Activated T-helper 2 cell treated with anti-CD3 and anti-CD28 coated beads, Interferon-gamma antibody, Interleukin-2, Interleukin-4, amounts not matched to agents 10 μg/mL and 5 μg/mL and 100 μg/mL, durations not matched to agents 14 hours and 24 hours and 36 hours (primary cell): ENCODE measurements around the gene MGAT4B. TPM values are rescaled to one million over a fixed set of nuclear protein-coding genes. Genes with fewer than 3 reads are reported as not detected.
"Not testable (repeated sequence)": the region's sequence is repeated elsewhere in the genome, so short reads cannot be mapped to it uniquely, and the experiment has no call there.

Experiments
- DNase-seq: peaks from one replicate; pipeline ENCODE4 v3.0.0; 2021; ENCODE audit warnings: low spot score
- H3K27ac Mint-ChIP-seq: one replicate; pipeline ENCODE4 v1.8.0; 2021; ENCODE audit warnings: mixed read lengths
- H3K27me3 Mint-ChIP-seq: one replicate; pipeline ENCODE4 v1.8.0; 2021; ENCODE audit warnings: low read depth, mixed read lengths
- H3K36me3 Mint-ChIP-seq: one replicate; pipeline ENCODE4 v1.8.0; 2021; ENCODE audit warnings: low read depth, mixed read lengths
- H3K4me1 Mint-ChIP-seq: one replicate; pipeline ENCODE4 v1.8.0; 2021; ENCODE audit warnings: low read depth, mixed read lengths
- H3K4me3 Mint-ChIP-seq: one replicate; pipeline ENCODE4 v1.8.0; 2021; ENCODE audit warnings: low read depth, mild to moderate bottlenecking, moderate library complexity, mixed read lengths
- H3K9me3 Mint-ChIP-seq: one replicate; pipeline ENCODE4 v1.8.0; 2021; ENCODE audit warnings: mixed read lengths
- intact Hi-C: fragments of 100-400 bp; cut with micrococcal nuclease; formaldehyde crosslinking; loops from one replicate; pipeline ENCODE4 v1.15.1; 2023
- total RNA-seq: library from RNA; stranded (reverse); gene quantifications from 2 replicates; pipeline ENCODE4 v1.2.3, GENCODE V29; 2022

MGAT4B gene
- total RNA-seq, 1 donor from 2014 or later, result 135 TPM

DNA sequence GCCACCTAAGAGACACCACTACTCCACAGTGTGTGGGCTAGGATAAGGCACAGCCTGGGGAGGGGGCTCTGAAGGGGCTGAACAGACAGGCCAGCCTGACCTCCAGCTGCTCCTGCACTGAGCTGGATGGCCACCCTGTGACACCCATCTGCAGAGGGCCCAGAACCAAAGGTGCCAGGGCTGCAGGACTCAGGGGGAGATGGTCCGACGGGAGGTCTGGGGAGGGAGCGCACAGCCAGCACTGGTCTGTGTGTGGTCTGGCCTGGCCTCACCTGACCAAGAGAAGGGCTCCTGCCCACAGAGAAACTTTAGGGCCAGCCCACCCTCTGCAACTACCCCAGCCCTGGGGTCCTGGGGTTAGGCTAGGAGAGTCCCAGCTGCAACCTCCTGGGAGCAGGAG lies 12.1 kb downstream of the MGAT4B start:
- Mint-ChIP-seq H3K4me1 (peaks cover 9% of the 10 kb centered on the region), H3K9me3 (no peaks in the 10 kb centered on the region), H3K4me3 (peak overlapping the region; percentile 58), H3K36me3 (peaks cover 16% of the 10 kb centered on the region), H3K27me3 (no peaks in the 10 kb centered on the region), H3K27ac (no peak overlapping the region)
- no peak for DNase-seq
- intact Hi-C loops, result no loop called here

DNA sequence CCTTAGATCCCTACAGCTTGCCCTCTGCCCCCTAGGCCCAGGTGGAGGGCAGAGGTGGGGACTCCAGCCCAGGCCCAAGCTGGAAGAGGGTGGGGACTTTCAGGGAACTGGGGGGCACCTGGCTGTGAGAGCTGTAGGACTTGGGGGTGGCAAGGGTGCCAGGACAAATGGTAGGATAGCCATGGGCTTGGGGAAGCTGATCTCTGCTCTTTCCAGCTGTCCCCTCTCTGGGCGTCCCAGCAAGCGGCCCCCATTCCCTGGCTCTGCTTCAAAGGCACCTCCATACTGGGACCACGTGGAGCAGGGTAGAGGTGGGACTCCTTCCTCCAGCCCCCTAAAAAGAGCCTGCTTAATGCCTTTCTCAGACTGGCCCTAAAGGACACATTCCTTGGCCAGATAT lies 12.5 kb downstream of the MGAT4B start:
- intact Hi-C loops, result no loop called here
- peak overlapping the region; percentile 58 for H3K4me3 Mint-ChIP-seq
- no peak overlapping the region for H3K27ac Mint-ChIP-seq
- peaks cover 12% of the 10 kb centered on the region for H3K36me3 Mint-ChIP-seq
- H3K9me3 Mint-ChIP-seq, result no peaks in the 10 kb centered on the region
- no peak for DNase-seq
- H3K27me3 Mint-ChIP-seq, result no peaks in the 10 kb centered on the region
- peaks cover 9% of the 10 kb centered on the region for H3K4me1 Mint-ChIP-seq

DNA sequence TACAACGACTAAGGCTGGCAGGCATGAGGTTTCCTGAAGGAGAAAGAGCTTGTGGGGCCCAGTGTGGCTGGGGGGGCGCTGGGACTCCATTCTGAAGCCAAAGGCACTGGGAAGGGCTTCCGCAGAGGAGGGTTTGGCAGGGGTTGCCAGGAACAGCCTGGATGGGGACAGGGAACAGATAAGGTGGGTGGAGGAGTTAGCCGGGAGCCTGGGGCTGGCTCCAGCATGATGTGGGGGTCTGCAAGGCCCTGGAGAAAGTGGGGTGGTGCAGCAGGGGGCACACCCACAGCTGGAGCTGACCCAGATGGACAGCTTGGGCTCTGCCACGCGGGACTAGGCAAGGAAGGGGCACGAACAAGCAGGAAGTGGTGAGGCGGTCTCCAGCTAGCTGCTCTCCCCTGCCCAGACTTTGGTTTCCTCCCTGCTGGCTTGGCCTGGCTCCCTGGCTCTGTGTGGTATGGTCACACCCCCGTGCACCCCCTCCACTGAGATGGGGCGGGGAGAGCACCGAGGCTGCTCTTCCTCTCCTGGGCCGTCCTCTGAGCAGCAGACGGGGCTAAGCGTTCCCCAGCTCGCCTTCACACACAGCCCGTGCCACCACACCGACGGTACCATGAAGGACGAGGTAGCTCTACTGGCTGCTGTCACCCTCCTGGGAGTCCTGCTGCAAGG lies 13.1 kb downstream of the MGAT4B start, which contains the start of gene LTC4S:
LTC4S (plus strand) TSS at position 519 of the 672 bp plus-strand sequence; CDS start at position 614, 95 bp downstream.
- no peak for DNase-seq
- Mint-ChIP-seq H3K27ac (no peak within 1 kb of the TSS), H3K4me1 (peaks cover 9% of the 10 kb centered on the region), H3K4me3 (peak within 1 kb of the TSS; percentile 58), H3K36me3 (peaks cover 9% of the 10 kb centered on the region), H3K9me3 (no peaks in the 10 kb centered on the region), H3K27me3 (no peaks in the 10 kb centered on the region)
- intact Hi-C loops, result no loop called here

DNA sequence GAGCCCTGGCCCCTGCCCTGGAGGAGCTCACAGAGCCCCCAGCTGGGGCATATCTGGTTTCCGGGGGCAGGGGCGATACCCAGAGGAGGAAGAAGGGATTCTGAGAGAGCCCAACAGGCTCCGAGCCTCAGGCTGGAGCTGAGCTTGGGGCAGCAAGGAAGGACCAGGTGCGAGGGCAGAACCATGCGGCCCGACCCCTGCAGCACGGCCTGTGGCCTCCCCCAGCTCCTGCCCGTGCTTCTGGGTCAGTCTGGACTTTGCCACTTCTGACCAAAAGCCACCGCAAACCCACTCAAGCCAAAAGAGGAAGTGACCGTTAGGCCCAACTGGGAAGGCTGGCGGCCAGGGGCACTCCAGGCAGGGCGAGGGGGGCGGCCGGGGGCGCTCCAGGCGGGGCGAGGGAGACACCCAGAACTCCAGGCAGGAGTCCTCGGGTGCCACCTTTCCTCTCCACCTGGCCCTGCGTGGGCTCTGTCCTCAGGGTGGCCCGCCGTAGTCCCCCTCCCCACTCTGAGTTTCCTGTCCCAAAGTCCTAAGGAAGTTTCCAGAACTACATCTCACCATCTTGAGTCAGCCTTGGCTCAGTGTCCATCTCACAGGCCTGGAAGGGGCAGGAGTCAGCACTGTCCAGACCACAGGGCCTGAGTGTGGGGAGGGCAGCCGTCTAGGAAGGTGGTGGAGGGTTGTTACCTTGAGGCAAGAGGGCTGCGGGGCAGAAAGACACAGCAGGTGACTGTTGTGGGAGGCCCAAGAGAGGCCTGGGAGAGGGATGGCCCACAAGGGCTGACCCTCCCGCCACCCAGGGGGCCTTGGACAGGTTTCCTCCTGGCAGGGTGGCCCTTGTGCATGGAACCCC lies 13.8 kb downstream of the MGAT4B start:
- DNase-seq, result no peak
- peaks cover 9% of the 10 kb centered on the region for H3K36me3 Mint-ChIP-seq
- H3K27me3 Mint-ChIP-seq, result no peaks in the 10 kb centered on the region
- H3K4me3 Mint-ChIP-seq, result no peak overlapping the region
- H3K9me3 Mint-ChIP-seq, result no peaks in the 10 kb centered on the region
- no peak overlapping the region for H3K27ac Mint-ChIP-seq
- H3K4me1 Mint-ChIP-seq, result peaks cover 9% of the 10 kb centered on the region
- intact Hi-C loops, result no loop called here

DNA sequence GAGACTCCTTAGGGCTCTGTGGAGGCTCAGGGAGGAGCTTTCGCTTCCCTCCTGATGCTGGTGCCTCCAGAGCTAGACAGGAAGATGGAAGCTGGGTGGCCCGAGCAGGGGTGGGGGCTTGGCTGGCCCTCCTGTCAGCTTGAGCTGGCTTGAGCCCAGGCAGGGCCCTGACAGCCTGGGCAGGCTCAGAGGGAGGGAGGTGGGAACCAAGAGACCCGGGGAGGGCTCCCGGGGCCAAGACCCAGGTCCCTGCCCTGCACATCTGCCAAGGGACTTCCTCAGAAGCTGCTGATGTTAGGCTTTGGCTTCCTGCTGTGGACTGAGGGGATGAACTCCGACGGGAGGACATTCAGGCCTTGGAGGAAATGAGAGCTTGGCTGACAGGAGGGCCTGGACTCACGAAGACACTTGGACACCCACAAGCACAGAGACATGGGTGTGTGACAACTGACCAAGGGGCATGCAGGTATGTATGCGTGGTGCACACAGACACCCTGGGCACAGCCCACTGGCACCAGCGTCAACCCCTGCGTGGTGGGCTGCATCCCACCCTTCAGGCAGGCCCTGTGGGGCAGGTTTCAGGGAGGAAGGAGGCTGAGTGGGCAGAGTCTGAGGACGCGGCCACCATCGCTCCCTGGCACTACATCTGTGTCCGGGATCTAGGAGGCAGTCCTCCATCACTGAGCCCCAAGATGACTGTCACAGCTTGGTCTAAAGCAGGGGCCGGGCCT lies 14.6 kb downstream of the MGAT4B start:
- no peak for DNase-seq
- Mint-ChIP-seq H3K4me1 (peaks cover 9% of the 10 kb centered on the region), H3K27ac (no peak overlapping the region), H3K27me3 (no peaks in the 10 kb centered on the region), H3K9me3 (no peaks in the 10 kb centered on the region), H3K4me3 (no peak overlapping the region), H3K36me3 (peaks cover 4% of the 10 kb centered on the region)
- intact Hi-C loops, result no loop called here

DNA sequence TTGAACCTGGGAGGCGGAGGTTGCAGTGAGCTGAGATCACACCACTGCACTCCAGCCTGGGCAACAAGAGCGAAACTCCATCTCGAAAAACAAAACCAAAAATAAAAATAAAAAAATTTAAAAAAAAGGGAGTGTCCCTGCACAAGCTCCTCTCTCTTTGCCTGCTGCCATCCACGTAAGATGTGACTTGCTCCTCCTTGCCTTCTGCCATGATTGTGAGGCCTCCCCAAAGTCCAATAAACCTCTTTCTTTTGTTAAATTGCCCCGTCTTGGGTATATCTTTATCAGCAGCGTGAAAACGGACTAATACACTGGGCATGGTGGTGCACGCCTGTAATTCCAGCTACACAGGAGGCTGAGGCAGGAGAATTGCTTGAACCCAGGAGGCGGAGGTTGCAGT lies 17.4 kb downstream of the MGAT4B start:
- DNase-seq, intact Hi-C loops, H3K36me3 Mint-ChIP-seq, H3K27me3 Mint-ChIP-seq, H3K4me1 Mint-ChIP-seq, H3K27ac Mint-ChIP-seq, H3K9me3 Mint-ChIP-seq, H3K4me3 Mint-ChIP-seq: not testable (repeated sequence)

DNA sequence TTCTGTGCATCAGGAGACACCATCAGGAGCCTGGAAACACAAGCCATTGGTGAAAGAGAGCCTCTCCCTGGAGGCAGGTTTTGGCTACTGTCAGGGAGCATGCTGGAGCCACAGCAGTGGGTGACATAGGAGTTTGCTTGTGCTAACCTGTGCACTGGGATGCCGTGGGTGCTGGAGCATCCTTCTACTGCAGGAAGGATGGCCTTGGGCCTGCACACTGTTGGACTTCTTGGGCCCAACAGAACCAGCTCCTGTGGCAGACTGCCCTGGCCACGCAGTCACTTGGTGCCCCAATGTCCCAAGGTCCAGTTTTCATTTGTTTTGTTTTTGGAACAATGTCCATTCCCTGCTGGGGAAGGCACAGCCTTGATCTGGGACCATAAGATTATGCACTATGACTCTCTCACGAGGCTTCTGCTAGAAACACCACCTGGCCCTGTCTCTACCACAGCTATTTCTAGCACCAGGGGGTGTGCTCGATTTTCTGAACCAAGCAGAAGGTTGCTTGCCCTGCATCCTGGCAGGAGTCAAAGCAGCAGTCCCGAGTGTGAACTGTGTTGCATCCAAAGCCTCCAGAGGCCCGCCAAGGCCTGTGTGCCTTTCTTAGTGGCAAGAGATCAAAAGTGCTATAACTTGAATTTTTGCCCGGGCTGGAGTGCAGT lies 18.3 kb downstream of the MGAT4B start:
- no peak overlapping the region for H3K27ac Mint-ChIP-seq
- intact Hi-C loops, result no loop called here
- no peaks in the 10 kb centered on the region for H3K27me3 Mint-ChIP-seq

DNA sequence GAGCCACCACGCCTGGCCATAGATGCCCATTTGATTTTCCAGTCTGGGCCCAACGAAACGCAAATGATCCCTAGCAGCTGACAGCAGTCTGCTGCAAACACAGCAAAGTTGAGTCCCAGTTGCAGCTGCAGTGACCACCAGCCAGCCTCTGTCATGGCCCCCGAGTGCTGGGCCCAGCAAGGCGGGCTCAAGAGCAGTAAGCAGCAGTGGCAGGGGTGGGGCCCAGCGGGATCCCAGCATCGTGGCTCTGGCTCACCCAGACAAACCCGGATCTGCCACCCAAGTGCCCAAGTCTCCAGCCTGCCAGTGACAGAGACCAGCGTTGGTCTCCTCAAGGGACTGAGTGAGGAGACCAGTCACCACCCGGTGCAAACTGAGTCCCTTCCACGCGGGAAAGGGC lies 19.8 kb downstream of the MGAT4B start:
- no peaks in the 10 kb centered on the region for H3K4me1 Mint-ChIP-seq
- intact Hi-C loops, result no loop called here
- no peak for DNase-seq
- H3K9me3 Mint-ChIP-seq, result no peaks in the 10 kb centered on the region
- H3K27ac Mint-ChIP-seq, result no peak overlapping the region
- H3K27me3 Mint-ChIP-seq, result no peaks in the 10 kb centered on the region
- H3K4me3 Mint-ChIP-seq, result no peak overlapping the region
- H3K36me3 Mint-ChIP-seq, result no peaks in the 10 kb centered on the region

More for the DNA sequence above, 18.3 kb downstream of the MGAT4B start:
- Mint-ChIP-seq H3K4me3 (no peak overlapping the region), H3K36me3 (no peaks in the 10 kb centered on the region), H3K9me3 (no peaks in the 10 kb centered on the region), H3K4me1 (peaks cover 3% of the 10 kb centered on the region)
- no peak for DNase-seq

DNA sequence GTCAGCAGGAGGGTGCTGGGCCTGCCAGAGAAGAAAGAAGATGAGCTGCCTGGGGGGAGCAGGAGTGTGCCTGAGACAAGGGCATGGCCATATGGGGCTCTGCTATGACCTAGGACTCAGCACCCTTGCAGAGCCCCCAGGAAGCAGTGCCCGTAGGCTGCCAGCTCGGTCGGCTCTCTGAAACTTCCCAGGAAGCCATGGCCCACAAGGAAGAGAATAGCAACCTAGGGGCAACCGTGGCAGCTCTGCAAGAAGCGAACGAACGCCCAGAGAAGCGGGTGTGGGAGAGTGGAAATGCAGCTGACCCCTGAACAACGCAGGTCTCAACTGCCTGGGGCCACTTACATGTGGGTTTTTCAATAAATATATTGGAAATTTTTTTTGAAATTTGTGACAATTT lies 23.5 kb downstream of the MGAT4B start:
- intact Hi-C loops, result no loop called here
- no peak for DNase-seq
- Mint-ChIP-seq H3K9me3 (no peaks in the 10 kb centered on the region), H3K27ac (no peak overlapping the region), H3K4me1 (peaks cover 2% of the 10 kb centered on the region), H3K4me3 (no peak overlapping the region), H3K27me3 (no peaks in the 10 kb centered on the region), H3K36me3 (peaks cover 12% of the 10 kb centered on the region)

DNA sequence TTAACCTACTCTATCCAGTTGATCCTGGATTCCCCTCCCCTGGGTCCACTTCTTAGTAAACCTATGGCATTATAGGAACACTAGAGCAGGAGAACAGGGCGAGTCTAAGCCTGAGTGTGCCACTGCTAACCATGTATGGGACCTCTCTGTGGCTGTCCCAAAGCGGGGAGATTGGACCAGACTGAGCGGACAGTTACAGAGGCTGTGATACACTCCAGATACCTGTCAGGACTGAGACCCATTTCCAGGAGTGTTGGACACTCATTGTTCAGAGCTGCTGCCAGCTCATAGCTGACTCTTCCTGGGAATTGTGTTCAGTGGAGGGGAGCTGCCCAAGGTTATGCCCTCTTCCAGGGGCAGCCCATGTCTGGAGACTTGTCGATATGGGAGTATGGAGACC lies 24.8 kb downstream of the MGAT4B start:
- Mint-ChIP-seq H3K9me3 (no peaks in the 10 kb centered on the region), H3K36me3 (peaks cover 15% of the 10 kb centered on the region), H3K4me3 (no peak overlapping the region), H3K4me1 (peaks cover 2% of the 10 kb centered on the region), H3K27ac (no peak overlapping the region), H3K27me3 (no peaks in the 10 kb centered on the region)
- intact Hi-C loops, result no loop called here
- no peak for DNase-seq

DNA sequence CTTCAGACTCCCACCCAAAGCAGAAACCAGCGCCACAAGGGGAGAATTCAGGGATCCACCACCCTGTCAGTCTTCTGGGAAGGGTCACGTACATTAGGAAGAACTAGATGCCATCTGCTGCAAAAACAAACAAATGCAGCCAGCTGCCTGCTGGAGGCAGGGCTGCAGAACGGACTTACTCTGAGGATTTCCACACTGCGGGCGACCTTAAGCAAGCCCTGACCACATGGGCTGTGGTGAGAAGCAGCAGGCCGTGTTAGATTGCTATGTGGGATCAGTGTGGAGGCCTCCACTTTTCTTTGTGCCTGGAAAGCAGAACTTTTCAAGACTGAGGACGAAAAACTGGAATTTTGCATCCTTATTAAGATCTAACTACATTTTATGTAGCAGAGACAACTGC lies 26.3 kb downstream of the MGAT4B start:
- intact Hi-C loops, result no loop called here
- no peak overlapping the region for H3K27ac Mint-ChIP-seq
- DNase-seq, result no peak
- H3K4me3 Mint-ChIP-seq, result no peak overlapping the region
- H3K36me3 Mint-ChIP-seq, result peaks cover 28% of the 10 kb centered on the region
- no peaks in the 10 kb centered on the region for H3K27me3 Mint-ChIP-seq
- no peaks in the 10 kb centered on the region for H3K9me3 Mint-ChIP-seq
- peaks cover 2% of the 10 kb centered on the region for H3K4me1 Mint-ChIP-seq

DNA sequence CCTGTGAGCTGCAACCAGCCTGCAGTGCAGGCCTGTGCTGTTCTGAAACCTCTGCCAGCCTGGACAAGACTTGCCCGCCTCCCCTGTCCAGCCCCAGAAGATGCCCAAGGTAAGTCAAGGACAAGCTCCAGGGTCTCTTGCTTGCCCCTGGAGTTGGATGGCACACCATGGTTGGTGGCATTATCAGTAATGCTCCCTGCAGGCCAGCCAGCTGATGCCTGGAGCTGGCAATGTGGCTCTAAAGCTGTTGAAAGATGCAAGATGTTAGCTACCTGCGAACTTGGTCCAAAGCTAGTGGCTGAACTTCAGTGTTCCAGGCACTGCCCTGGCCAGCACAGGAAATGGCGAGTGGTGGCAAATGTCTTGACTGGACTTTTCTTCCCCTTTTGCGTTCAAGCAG lies 26.8 kb downstream of the MGAT4B start:
- Mint-ChIP-seq H3K4me1 (peaks cover 2% of the 10 kb centered on the region), H3K4me3 (no peak overlapping the region), H3K27ac (no peak overlapping the region), H3K36me3 (peaks cover 28% of the 10 kb centered on the region), H3K27me3 (no peaks in the 10 kb centered on the region), H3K9me3 (no peaks in the 10 kb centered on the region)
- intact Hi-C loops, result no loop called here
- no peak for DNase-seq
